AG09319 (cell line): ENCODE data around the gene SP1.
"Not testable (repeated sequence)": the region's sequence is repeated elsewhere in the genome, so short reads cannot be mapped to it uniquely, and the experiment has no call there.

Source experiments
- DNase-seq: peaks from one replicate; pipeline ENCODE4 v3.0.0-alpha.2; 2010; ENCODE audit warnings: low read depth; ENCODE audit errors: extremely low read depth
- TF ChIP-seq, protein P1 (sequence below): IDR thresholded peaks from 2 replicates; pipeline ENCODE4 v1.5.1; 2011; ENCODE audit warnings: low read depth, mild to moderate bottlenecking, inconsistent platforms, low read length, moderate library complexity

SP1 gene

DNA sequence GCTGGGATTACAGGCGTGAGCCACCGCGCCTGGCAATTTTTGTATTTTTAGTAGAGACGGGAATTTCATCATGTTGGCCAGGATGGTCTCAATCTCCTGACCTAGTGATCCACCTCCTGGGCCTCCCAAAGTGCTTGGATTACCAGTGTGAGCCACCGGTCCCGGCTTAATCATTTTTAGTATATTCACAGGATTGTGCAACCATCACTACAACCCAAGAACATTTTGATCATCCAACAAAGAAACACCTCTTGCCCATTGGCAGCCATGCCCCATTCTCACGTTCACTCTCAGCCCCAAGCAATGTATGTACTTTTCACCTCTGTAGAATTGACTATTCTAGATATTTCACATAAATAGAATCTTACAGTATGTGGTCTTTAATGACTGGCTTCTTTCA is 19.9 kb downstream of the SP1 start:
- TF ChIP-seq, protein P1, sequence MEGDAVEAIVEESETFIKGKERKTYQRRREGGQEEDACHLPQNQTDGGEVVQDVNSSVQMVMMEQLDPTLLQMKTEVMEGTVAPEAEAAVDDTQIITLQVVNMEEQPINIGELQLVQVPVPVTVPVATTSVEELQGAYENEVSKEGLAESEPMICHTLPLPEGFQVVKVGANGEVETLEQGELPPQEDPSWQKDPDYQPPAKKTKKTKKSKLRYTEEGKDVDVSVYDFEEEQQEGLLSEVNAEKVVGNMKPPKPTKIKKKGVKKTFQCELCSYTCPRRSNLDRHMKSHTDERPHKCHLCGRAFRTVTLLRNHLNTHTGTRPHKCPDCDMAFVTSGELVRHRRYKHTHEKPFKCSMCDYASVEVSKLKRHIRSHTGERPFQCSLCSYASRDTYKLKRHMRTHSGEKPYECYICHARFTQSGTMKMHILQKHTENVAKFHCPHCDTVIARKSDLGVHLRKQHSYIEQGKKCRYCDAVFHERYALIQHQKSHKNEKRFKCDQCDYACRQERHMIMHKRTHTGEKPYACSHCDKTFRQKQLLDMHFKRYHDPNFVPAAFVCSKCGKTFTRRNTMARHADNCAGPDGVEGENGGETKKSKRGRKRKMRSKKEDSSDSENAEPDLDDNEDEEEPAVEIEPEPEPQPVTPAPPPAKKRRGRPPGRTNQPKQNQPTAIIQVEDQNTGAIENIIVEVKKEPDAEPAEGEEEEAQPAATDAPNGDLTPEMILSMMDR = no peak
- no peak for DNase-seq

DNA sequence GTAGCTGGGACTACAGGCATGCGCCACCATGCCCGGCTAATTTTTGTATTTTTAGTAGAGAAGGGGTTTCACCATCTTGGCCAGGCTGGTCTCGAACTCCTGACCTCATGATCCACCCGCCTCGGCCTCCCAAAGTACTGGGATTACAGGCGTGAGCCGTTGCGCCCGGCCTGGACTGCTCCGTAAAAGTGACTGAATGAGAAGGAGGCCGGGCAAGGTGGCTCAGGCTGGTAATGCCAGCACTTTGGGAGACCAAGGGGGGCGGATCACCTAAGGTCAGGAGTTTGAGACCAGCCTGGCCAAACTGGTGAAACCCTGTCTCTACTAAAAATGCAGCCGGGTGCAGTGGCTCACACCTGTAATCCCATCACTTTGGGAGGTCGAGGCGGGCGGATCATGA is 22.4 kb downstream of the SP1 start:
- not testable (repeated sequence) for DNase-seq

DNA sequence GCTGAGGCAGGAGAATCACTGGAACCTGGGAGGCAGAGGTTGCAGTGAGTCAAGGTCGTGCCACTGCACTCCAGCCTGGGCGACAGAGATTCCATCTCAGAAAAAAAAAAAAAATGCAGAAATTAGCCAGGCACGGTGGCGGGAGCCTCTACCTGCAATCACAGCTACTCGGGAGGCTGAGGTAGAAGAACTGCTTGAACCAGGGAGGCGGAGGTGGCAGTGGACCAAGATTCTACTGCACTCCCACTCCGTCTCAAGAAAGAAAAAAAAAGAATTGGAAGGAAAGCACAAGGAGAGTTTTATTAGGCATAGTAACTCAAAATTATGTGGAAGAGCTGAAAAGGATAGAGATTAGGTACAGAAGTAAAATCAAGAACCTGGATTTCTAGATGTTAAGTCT is 22.9 kb downstream of the SP1 start:
- DNase-seq = no peak
- TF ChIP-seq, protein P1 = no peak

DNA sequence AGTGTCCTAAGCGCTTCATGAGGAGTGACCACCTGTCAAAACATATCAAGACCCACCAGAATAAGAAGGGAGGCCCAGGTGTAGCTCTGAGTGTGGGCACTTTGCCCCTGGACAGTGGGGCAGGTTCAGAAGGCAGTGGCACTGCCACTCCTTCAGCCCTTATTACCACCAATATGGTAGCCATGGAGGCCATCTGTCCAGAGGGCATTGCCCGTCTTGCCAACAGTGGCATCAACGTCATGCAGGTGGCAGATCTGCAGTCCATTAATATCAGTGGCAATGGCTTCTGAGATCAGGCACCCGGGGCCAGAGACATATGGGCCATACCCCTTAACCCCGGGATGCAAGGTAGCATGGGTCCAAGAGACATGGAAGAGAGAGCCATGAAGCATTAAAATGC is 31.0 kb downstream of the SP1 start:
- no peak for DNase-seq
- TF ChIP-seq, protein P1 = no peak

DNA sequence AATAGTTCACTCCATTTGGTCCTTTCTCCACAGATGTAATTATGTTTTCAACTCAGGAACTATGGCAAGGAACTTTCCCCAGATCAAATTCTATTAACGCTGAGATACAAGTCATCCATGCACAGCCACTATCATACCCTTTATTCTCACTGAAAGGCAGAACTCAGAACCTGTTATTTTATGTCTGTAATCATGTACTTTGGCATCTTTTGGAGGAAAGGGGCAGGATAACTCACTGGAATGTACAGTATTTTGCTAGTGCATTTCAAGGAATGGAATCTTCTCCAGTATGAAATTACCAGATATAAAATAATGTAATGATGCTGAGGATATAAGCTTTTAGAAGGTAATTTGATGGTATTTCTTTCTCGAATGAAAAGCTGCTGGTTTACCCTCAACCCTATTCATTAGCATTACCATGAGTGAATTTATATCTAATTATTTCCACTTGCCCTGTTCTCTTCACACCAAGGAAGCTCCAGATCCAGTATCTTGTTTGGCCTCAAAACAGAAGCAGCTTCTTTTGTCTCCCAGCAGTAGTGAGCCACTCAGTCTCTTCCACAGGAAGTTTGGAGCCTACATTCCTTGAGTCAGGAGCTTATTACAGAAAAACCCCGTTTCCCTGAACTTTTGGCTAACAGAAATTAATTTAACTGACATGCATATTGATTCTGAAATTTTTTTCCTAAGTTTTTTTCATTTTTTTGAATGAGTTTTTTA is 33.7 kb downstream of the SP1 start:
- TF ChIP-seq, protein P1 = no peak
- DNase-seq = no peak

DNA sequence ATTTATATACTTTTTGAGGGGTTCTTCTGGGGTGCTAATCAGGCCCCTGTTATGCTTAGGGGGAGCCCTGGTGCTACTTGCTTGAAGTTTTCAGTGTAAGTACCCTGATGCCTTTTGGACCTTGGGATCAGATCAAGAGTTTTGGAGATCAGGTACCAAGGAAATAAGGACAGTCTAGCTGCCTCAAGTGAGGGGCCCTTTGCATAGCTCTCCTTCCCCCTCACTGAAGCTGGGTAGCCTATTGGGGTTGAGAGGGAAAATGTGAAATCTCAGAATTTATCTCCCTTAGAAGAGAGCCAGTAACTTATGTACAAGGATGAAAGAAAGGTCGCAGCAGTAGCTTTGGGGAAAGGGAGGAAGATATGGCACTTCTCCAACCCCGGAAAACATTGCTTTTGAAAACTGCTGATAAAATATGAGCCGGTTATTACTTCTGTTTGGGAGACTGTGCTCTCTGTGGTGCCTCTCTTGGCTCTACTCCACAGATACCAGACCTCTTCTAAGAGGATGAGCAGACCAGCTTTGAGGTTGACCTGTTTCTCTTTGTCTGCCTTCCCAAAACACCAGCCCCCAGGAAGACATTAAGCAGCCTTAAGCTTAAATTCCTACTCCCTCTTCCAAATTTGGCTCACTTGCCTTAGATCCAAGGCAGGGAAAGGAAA is 34.9 kb downstream of the SP1 start:
- TF ChIP-seq, protein P1 = no peak
- DNase-seq = no peak

DNA sequence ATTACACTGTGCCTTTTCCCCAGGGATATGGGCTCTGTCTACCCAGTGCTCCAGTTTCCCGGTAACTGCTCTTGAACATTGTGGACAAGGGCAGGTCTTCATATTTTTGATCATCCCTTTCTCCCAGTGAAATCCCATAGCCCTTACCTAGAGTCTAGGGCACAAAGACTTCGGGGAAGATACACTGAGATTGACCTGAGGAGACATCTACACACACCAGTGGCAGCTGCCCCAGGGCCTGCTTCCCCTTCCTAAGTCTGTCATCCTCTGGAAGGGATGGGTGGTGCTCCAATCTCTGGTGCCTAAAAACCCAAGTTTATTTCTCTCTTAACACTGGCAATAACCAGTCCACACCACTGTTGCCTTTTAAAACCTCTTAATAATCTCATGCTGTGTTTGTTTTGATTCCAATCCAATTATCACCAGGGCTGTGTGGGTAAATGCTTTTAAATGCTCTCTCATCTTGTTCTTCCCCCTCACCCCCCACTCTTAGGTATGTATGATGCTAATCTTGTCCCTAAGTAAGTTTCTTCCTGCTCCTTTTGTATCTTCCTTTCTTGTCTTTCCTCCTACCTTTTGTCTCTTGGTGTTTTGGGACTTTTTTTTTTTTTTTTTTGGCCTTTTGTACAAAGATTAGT is 35.9 kb downstream of the SP1 start:
- not testable (repeated sequence) for DNase-seq

DNA sequence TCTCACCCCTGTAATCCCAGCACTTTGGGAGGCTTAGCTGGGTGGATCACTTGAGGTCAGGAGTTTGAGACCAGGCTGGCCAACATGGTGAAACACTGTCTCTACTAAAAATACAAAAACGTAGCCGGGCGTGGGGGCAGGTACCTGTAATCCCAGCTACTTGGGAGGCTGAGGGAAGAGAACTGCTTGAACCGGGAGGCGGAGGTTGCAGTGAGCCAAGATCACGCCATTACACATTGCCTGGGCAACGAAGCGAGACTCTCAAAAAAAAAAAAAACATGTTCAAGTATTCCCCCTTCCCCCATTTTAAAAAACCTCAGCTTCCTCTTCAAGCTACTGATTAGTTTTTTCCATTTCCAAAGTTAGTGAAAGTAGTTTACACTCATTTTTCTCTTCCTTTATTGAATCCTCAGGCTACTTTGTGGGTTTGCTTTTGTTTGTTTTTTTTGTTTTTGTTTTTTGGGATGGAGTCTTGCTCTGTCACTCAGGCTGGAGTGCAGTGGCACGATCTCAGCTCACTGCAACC is 37.4 kb downstream of the SP1 start:
- not testable (repeated sequence) for DNase-seq
